Liver (tissue), 9 donors: ENCODE results near the gene FNBP1L. TPM values are rescaled to one million over a fixed set of nuclear protein-coding genes. Genes with fewer than 3 reads are reported as not detected.

Source experiments
- DNase-seq: peaks from one replicate; pipeline ENCODE4 v3.0.0-alpha.2; 2017; ENCODE audit warnings: low spot score
- H3K27ac ChIP-seq, 2 donors: one replicate each; pipeline ENCODE4 v1.7.0; 2013; ENCODE audit warnings: inconsistent platforms in 2 of 2, low read length in 2 of 2, control low read depth in 1 of 2, low read depth in 1 of 2, mild to moderate bottlenecking in 1 of 2
- H3K27me3 ChIP-seq, 4 donors: one replicate each; pipeline versions ENCODE4 v1.6.1 to v1.7.0; 2013; ENCODE audit warnings: low read length in 3 of 4, inconsistent platforms in 1 of 4, mild to moderate bottlenecking in 1 of 4, moderate library complexity in 1 of 4; ENCODE audit not compliant: control insufficient read depth in 4 of 4, insufficient read depth in 4 of 4
- H3K36me3 ChIP-seq, 4 donors: one replicate each; pipeline versions ENCODE4 v1.6.1 to v1.7.0; 2013; ENCODE audit warnings: low read length in 3 of 4, mild to moderate bottlenecking in 3 of 4, low read depth in 1 of 4, moderate library complexity in 1 of 4; ENCODE audit not compliant: control insufficient read depth in 4 of 4, insufficient read depth in 3 of 4
- H3K4me1 ChIP-seq, 4 donors: one replicate each; pipeline versions ENCODE4 v1.6.1 to v1.7.0; 2013; ENCODE audit warnings: low read length in 3 of 4, mild to moderate bottlenecking in 3 of 4, moderate library complexity in 1 of 4; ENCODE audit not compliant: control insufficient read depth in 4 of 4, insufficient read depth in 4 of 4
- H3K4me3 ChIP-seq, 3 donors: one replicate each; pipeline versions ENCODE4 v1.6.1 to v1.7.0; 2013; ENCODE audit warnings: low read length in 3 of 3, control low read depth in 1 of 3, low read depth in 1 of 3, mild to moderate bottlenecking in 1 of 3
- H3K9ac ChIP-seq, 2 donors: one replicate each; pipeline ENCODE4 v1.7.0; 2013; ENCODE audit warnings: low read length in 2 of 2, mild to moderate bottlenecking in 2 of 2, moderate library complexity in 2 of 2, control low read depth in 1 of 2, low read depth in 1 of 2
- H3K9me3 ChIP-seq, 4 donors: one replicate each; pipeline versions ENCODE4 v1.6.1 to v1.7.0; 2013; ENCODE audit warnings: low read length in 3 of 4; ENCODE audit not compliant: control insufficient read depth in 4 of 4
- ATF3 ChIP-seq: IDR thresholded peaks from 2 replicates; pipeline ENCODE4 v1.6.1; 2016; ENCODE audit warnings: antibody characterized with exemption
- FOXA1 ChIP-seq: IDR thresholded peaks from 2 replicates; pipeline ENCODE4 v1.6.1; 2016; ENCODE audit warnings: antibody characterized with exemption
- FOXA2 ChIP-seq: IDR thresholded peaks from 2 replicates; pipeline ENCODE4 v1.6.1; 2016; ENCODE audit warnings: antibody characterized with exemption
- GABPA ChIP-seq, 2 donors: IDR thresholded peaks in 1 of 2; conservative IDR thresholded peaks in 1 of 2; 2 replicates each; pipeline ENCODE4 v1.6.1; 2016; ENCODE audit warnings: antibody characterized with exemption in 2 of 2, mild to moderate bottlenecking in 1 of 2, moderate library complexity in 1 of 2
- HNF4A ChIP-seq, 2 donors: conservative IDR thresholded peaks; 2 replicates each; pipeline ENCODE4 v1.6.1; 2016; ENCODE audit warnings: antibody characterized with exemption in 2 of 2, mild to moderate bottlenecking in 2 of 2
- HNF4G ChIP-seq: IDR thresholded peaks from 2 replicates; pipeline ENCODE4 v1.6.1; 2016; ENCODE audit warnings: antibody characterized with exemption
- JUND ChIP-seq, 2 donors: IDR thresholded peaks; 2 replicates each; pipeline ENCODE4 v1.6.1; 2016; ENCODE audit warnings: antibody characterized with exemption in 2 of 2
- RAD21 ChIP-seq, 2 donors: IDR thresholded peaks; 2 replicates each; pipeline ENCODE4 v1.6.1; 2016; ENCODE audit warnings: antibody characterized with exemption in 2 of 2, mild to moderate bottlenecking in 2 of 2
- REST ChIP-seq: IDR thresholded peaks from 2 replicates; pipeline ENCODE4 v1.6.1; 2016; ENCODE audit warnings: antibody characterized with exemption, mild to moderate bottlenecking
- RXRA ChIP-seq, 2 donors: IDR thresholded peaks; 2 replicates each; pipeline ENCODE4 v1.6.1; 2017 to 2018; ENCODE audit warnings: antibody characterized with exemption in 2 of 2, mild to moderate bottlenecking in 1 of 2
- TAF1 ChIP-seq: conservative IDR thresholded peaks from 2 replicates; pipeline ENCODE4 v1.6.1; 2016; ENCODE audit warnings: antibody characterized with exemption, mild to moderate bottlenecking
- ZBTB33 ChIP-seq: IDR thresholded peaks from 2 replicates; pipeline ENCODE4 v1.6.1; 2016; ENCODE audit warnings: antibody characterized with exemption
- WGBS: extraction: QIAGEN DNeasy Blood & Tissue Kit; methylation state at CpG from one replicate; pipeline ENCODE4 v1.1.7; 2013; 5-methylcytosine and 5-hydroxymethylcytosine counted together
- polyA plus RNA-seq, 2 donors: library from polyadenylated mRNA; stranded (reverse) in 1 of 2; unstranded in 1 of 2; fragments of 200-250 nt in 1 of 2; fragments of >200 nt in 1 of 2; fragmentation: Nextera tagmentation in 1 of 2; extraction: Ambion mirVana in 1 of 2; gene quantifications; one replicate each; pipeline versions ENCODE4 v1.2.1 to v1.2.3, GENCODE V29; 2013 to 2015
- total RNA-seq, 2 donors: library from RNA; depleted of rRNA; stranded (reverse); fragments of >200 nt; gene quantifications; one replicate each; pipeline ENCODE4 v1.2.3, GENCODE V29; 2014
- TF ChIP-seq, protein P1 (sequence below): IDR thresholded peaks from 2 replicates; pipeline ENCODE4 v1.6.1; 2016; ENCODE audit warnings: antibody characterized with exemption
- TF ChIP-seq, protein P2 (sequence below): fragments of 150-350 bp; IDR thresholded peaks from 2 replicates; pipeline ENCODE4 v1.5.1; 2017; ENCODE audit warnings: improper control_type of control experiment, low read depth, low read length; ENCODE audit not compliant: missing input control
- donor health status: healthy.
- donor health status: healthy.
- donor health status: healthy.
- donor health status: healthy.
- donor health status: healthy.

The FNBP1L gene
- total and polyA plus RNA-seq, 4 donors, result 5.3 to 13.5 (median 8.9) TPM

- no peak for TF ChIP-seq REST
Observed at GRCh38 chr1:93440272-93440671, 7.6 kb upstream of the FNBP1L start (continued).

GRCh38 chr1:93440706-93441105 is 7.2 kb upstream of the FNBP1L start:
- no peak for DNase-seq
- 85% methylated on average over 4 of the region's 4 CpGs for WGBS

GRCh38 chr1:93441589-93441988 is 6.3 kb upstream of the FNBP1L start:
- no peaks in the 10 kb centered on the region for H3K36me3 ChIP-seq
- H3K9me3 ChIP-seq, result no peaks in the 10 kb centered on the region
- peaks cover 0 to 1% (median under 1%) of the 10 kb centered on the region in 4 donors for H3K4me1 ChIP-seq
- no peak overlapping the region for H3K27ac ChIP-seq
- no peak overlapping the region for H3K9ac ChIP-seq
- no peak overlapping the region for H3K4me3 ChIP-seq
- DNase-seq, result no peak
- TF ChIP-seq JUND (IDR thresholded peaks at IDR 0.05) (no peak), HNF4G (no peak), RAD21 (IDR thresholded peaks at IDR 0.05) (no peak), REST (no peak), TAF1 (no peak), ATF3 (no peak), HNF4A (conservative IDR thresholded peaks at IDR 0.05) (no peak), ZBTB33 (no peak), FOXA1 (no peak)
- TF ChIP-seq, protein P1, sequence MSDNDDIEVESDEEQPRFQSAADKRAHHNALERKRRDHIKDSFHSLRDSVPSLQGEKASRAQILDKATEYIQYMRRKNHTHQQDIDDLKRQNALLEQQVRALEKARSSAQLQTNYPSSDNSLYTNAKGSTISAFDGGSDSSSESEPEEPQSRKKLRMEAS, result no peak
- H3K27me3 ChIP-seq, result no peaks in the 10 kb centered on the region

More at GRCh38 chr1:93440706-93441105, 7.2 kb upstream of the FNBP1L start:
- Histone ChIP-seq H3K4me1 (no peaks in the 10 kb centered on the region), H3K27me3 (no peaks in the 10 kb centered on the region), H3K27ac (no peak overlapping the region), H3K9ac (no peak overlapping the region), H3K9me3 (no peaks in the 10 kb centered on the region), H3K4me3 (no peak overlapping the region), H3K36me3 (no peaks in the 10 kb centered on the region)
- no peak for TF ChIP-seq RXRA (IDR thresholded peaks at IDR 0.05)
- no peak for TF ChIP-seq GABPA (IDR thresholded peaks at IDR 0.05 in 1 of 2, conservative IDR thresholded peaks at IDR 0.05 in 1 of 2)
- TF ChIP-seq JUND (IDR thresholded peaks at IDR 0.05), result no peak
- no peak for TF ChIP-seq FOXA2
- TF ChIP-seq, protein P1, result no peak
- TF ChIP-seq FOXA1, result no peak
- TF ChIP-seq, protein P2, sequence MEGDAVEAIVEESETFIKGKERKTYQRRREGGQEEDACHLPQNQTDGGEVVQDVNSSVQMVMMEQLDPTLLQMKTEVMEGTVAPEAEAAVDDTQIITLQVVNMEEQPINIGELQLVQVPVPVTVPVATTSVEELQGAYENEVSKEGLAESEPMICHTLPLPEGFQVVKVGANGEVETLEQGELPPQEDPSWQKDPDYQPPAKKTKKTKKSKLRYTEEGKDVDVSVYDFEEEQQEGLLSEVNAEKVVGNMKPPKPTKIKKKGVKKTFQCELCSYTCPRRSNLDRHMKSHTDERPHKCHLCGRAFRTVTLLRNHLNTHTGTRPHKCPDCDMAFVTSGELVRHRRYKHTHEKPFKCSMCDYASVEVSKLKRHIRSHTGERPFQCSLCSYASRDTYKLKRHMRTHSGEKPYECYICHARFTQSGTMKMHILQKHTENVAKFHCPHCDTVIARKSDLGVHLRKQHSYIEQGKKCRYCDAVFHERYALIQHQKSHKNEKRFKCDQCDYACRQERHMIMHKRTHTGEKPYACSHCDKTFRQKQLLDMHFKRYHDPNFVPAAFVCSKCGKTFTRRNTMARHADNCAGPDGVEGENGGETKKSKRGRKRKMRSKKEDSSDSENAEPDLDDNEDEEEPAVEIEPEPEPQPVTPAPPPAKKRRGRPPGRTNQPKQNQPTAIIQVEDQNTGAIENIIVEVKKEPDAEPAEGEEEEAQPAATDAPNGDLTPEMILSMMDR, result no peak
